Liver (tissue), 9 donors: ENCODE data around the gene CRHR1. TPM values are rescaled to one million over a fixed set of nuclear protein-coding genes. Genes with fewer than 3 reads are reported as not detected.

Experiments used
- DNase-seq: peaks from one replicate; pipeline ENCODE4 v3.0.0-alpha.2; 2017; ENCODE audit warnings: low spot score
- H3K27ac ChIP-seq, 2 donors: one replicate each; pipeline ENCODE4 v1.7.0; 2013; ENCODE audit warnings: inconsistent platforms in 2 of 2, low read length in 2 of 2, control low read depth in 1 of 2, low read depth in 1 of 2, mild to moderate bottlenecking in 1 of 2
- H3K27me3 ChIP-seq, 4 donors: one replicate each; pipeline versions ENCODE4 v1.6.1 to v1.7.0; 2013; ENCODE audit warnings: low read length in 3 of 4, inconsistent platforms in 1 of 4, mild to moderate bottlenecking in 1 of 4, moderate library complexity in 1 of 4; ENCODE audit not compliant: control insufficient read depth in 4 of 4, insufficient read depth in 4 of 4
- H3K36me3 ChIP-seq, 4 donors: one replicate each; pipeline versions ENCODE4 v1.6.1 to v1.7.0; 2013; ENCODE audit warnings: low read length in 3 of 4, mild to moderate bottlenecking in 3 of 4, low read depth in 1 of 4, moderate library complexity in 1 of 4; ENCODE audit not compliant: control insufficient read depth in 4 of 4, insufficient read depth in 3 of 4
- H3K4me1 ChIP-seq, 4 donors: one replicate each; pipeline versions ENCODE4 v1.6.1 to v1.7.0; 2013; ENCODE audit warnings: low read length in 3 of 4, mild to moderate bottlenecking in 3 of 4, moderate library complexity in 1 of 4; ENCODE audit not compliant: control insufficient read depth in 4 of 4, insufficient read depth in 4 of 4
- H3K4me3 ChIP-seq, 3 donors: one replicate each; pipeline versions ENCODE4 v1.6.1 to v1.7.0; 2013; ENCODE audit warnings: low read length in 3 of 3, control low read depth in 1 of 3, low read depth in 1 of 3, mild to moderate bottlenecking in 1 of 3
- H3K9ac ChIP-seq, 2 donors: one replicate each; pipeline ENCODE4 v1.7.0; 2013; ENCODE audit warnings: low read length in 2 of 2, mild to moderate bottlenecking in 2 of 2, moderate library complexity in 2 of 2, control low read depth in 1 of 2, low read depth in 1 of 2
- H3K9me3 ChIP-seq, 4 donors: one replicate each; pipeline versions ENCODE4 v1.6.1 to v1.7.0; 2013; ENCODE audit warnings: low read length in 3 of 4; ENCODE audit not compliant: control insufficient read depth in 4 of 4
- ATF3 ChIP-seq: IDR thresholded peaks from 2 replicates; pipeline ENCODE4 v1.6.1; 2016; ENCODE audit warnings: antibody characterized with exemption
- EGR1 ChIP-seq, 2 donors: IDR thresholded peaks; 2 replicates each; pipeline ENCODE4 v1.6.1; 2016 to 2018; ENCODE audit warnings: antibody characterized with exemption in 2 of 2, low read depth in 2 of 2
- FOXA1 ChIP-seq: IDR thresholded peaks from 2 replicates; pipeline ENCODE4 v1.6.1; 2016; ENCODE audit warnings: antibody characterized with exemption
- FOXA2 ChIP-seq: IDR thresholded peaks from 2 replicates; pipeline ENCODE4 v1.6.1; 2016; ENCODE audit warnings: antibody characterized with exemption
- GABPA ChIP-seq, 2 donors: IDR thresholded peaks in 1 of 2; conservative IDR thresholded peaks in 1 of 2; 2 replicates each; pipeline ENCODE4 v1.6.1; 2016; ENCODE audit warnings: antibody characterized with exemption in 2 of 2, mild to moderate bottlenecking in 1 of 2, moderate library complexity in 1 of 2
- HNF4A ChIP-seq, 2 donors: conservative IDR thresholded peaks; 2 replicates each; pipeline ENCODE4 v1.6.1; 2016; ENCODE audit warnings: antibody characterized with exemption in 2 of 2, mild to moderate bottlenecking in 2 of 2
- HNF4G ChIP-seq: IDR thresholded peaks from 2 replicates; pipeline ENCODE4 v1.6.1; 2016; ENCODE audit warnings: antibody characterized with exemption
- JUND ChIP-seq, 2 donors: IDR thresholded peaks; 2 replicates each; pipeline ENCODE4 v1.6.1; 2016; ENCODE audit warnings: antibody characterized with exemption in 2 of 2
- MAX ChIP-seq: IDR thresholded peaks from 2 replicates; pipeline ENCODE4 v1.6.1; 2016; ENCODE audit warnings: antibody characterized with exemption
- NR2F2 ChIP-seq: IDR thresholded peaks from 2 replicates; pipeline ENCODE4 v1.6.1; 2016; ENCODE audit warnings: antibody characterized with exemption
- RAD21 ChIP-seq, 2 donors: IDR thresholded peaks; 2 replicates each; pipeline ENCODE4 v1.6.1; 2016; ENCODE audit warnings: antibody characterized with exemption in 2 of 2, mild to moderate bottlenecking in 2 of 2
- RXRA ChIP-seq, 2 donors: IDR thresholded peaks; 2 replicates each; pipeline ENCODE4 v1.6.1; 2017 to 2018; ENCODE audit warnings: antibody characterized with exemption in 2 of 2, mild to moderate bottlenecking in 1 of 2
- SP1 ChIP-seq: IDR thresholded peaks from 2 replicates; pipeline ENCODE4 v1.6.1; 2018; ENCODE audit warnings: antibody characterized with exemption, mild to moderate bottlenecking
- TAF1 ChIP-seq: conservative IDR thresholded peaks from 2 replicates; pipeline ENCODE4 v1.6.1; 2016; ENCODE audit warnings: antibody characterized with exemption, mild to moderate bottlenecking
- YY1 ChIP-seq: IDR thresholded peaks from 2 replicates; pipeline ENCODE4 v1.6.1; 2016; ENCODE audit warnings: antibody characterized with exemption, mild to moderate bottlenecking
- ZBTB33 ChIP-seq: IDR thresholded peaks from 2 replicates; pipeline ENCODE4 v1.6.1; 2016; ENCODE audit warnings: antibody characterized with exemption
- WGBS: extraction: QIAGEN DNeasy Blood & Tissue Kit; methylation state at CpG from one replicate; pipeline ENCODE4 v1.1.7; 2013; 5-methylcytosine and 5-hydroxymethylcytosine counted together
- polyA plus RNA-seq, 2 donors: library from polyadenylated mRNA; stranded (reverse) in 1 of 2; unstranded in 1 of 2; fragments of 200-250 nt in 1 of 2; fragments of >200 nt in 1 of 2; fragmentation: Nextera tagmentation in 1 of 2; extraction: Ambion mirVana in 1 of 2; gene quantifications; one replicate each; pipeline versions ENCODE4 v1.2.1 to v1.2.3, GENCODE V29; 2013 to 2015
- total RNA-seq, 2 donors: library from RNA; depleted of rRNA; stranded (reverse); fragments of >200 nt; gene quantifications; one replicate each; pipeline ENCODE4 v1.2.3, GENCODE V29; 2014
- TF ChIP-seq, protein P1 (sequence below): fragments of 150-350 bp; IDR thresholded peaks from 2 replicates; pipeline ENCODE4 v1.5.1; 2017; ENCODE audit warnings: improper control_type of control experiment, low read depth, low read length; ENCODE audit not compliant: missing input control
- donor health status: healthy.
- donor health status: healthy.
- donor health status: healthy.
- donor health status: healthy.
- donor health status: healthy.

Gene CRHR1
- total and polyA plus RNA-seq, 4 donors = not detected

GRCh38 chr17:45800816-45801215, 16.7 kb downstream of the CRHR1 start:
- no peaks in the 10 kb centered on the region for H3K9me3 ChIP-seq
- H3K36me3 ChIP-seq = no peaks in the 10 kb centered on the region
- 41% methylated on average over 2 of the region's 2 CpGs for WGBS
- no peaks in the 10 kb centered on the region for H3K4me1 ChIP-seq
- no peak for TF ChIP-seq RXRA (IDR thresholded peaks at IDR 0.05)
- TF ChIP-seq YY1 = no peak
- TF ChIP-seq ZBTB33 = no peak
- TF ChIP-seq EGR1 (IDR thresholded peaks at IDR 0.05; ENCODE audit: low read depth in 2 of 2) = no peak
- TF ChIP-seq, protein P1, sequence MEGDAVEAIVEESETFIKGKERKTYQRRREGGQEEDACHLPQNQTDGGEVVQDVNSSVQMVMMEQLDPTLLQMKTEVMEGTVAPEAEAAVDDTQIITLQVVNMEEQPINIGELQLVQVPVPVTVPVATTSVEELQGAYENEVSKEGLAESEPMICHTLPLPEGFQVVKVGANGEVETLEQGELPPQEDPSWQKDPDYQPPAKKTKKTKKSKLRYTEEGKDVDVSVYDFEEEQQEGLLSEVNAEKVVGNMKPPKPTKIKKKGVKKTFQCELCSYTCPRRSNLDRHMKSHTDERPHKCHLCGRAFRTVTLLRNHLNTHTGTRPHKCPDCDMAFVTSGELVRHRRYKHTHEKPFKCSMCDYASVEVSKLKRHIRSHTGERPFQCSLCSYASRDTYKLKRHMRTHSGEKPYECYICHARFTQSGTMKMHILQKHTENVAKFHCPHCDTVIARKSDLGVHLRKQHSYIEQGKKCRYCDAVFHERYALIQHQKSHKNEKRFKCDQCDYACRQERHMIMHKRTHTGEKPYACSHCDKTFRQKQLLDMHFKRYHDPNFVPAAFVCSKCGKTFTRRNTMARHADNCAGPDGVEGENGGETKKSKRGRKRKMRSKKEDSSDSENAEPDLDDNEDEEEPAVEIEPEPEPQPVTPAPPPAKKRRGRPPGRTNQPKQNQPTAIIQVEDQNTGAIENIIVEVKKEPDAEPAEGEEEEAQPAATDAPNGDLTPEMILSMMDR = no peak
- TF ChIP-seq ATF3 = no peak
- TF ChIP-seq SP1 = no peak
- TF ChIP-seq FOXA1 = no peak
- TF ChIP-seq RAD21 (IDR thresholded peaks at IDR 0.05) = no peak
- no peak for TF ChIP-seq JUND (IDR thresholded peaks at IDR 0.05)
- TF ChIP-seq GABPA (IDR thresholded peaks at IDR 0.05 in 1 of 2, conservative IDR thresholded peaks at IDR 0.05 in 1 of 2) = no peak
- no peak for TF ChIP-seq NR2F2
- TF ChIP-seq HNF4G = no peak
- TF ChIP-seq MAX = no peak
- no peak for TF ChIP-seq FOXA2
- no peak overlapping the region for H3K4me3 ChIP-seq
- peaks cover 0 to 4% (median 0%) of the 10 kb centered on the region in 4 donors for H3K27me3 ChIP-seq
- H3K27ac ChIP-seq = no peak overlapping the region
- DNase-seq = no peak
- H3K9ac ChIP-seq = no peak overlapping the region

- DNase-seq = no peak
- no peak overlapping the region for H3K4me3 ChIP-seq
- H3K4me1 ChIP-seq = no peaks in the 10 kb centered on the region
- H3K36me3 ChIP-seq = no peaks in the 10 kb centered on the region
- peaks cover 0 to 4% (median 2%) of the 10 kb centered on the region in 4 donors for H3K27me3 ChIP-seq
- WGBS = 79% methylated on average over 8 of the region's 8 CpGs
- no peak for TF ChIP-seq EGR1 (IDR thresholded peaks at IDR 0.05; ENCODE audit: low read depth in 2 of 2)
- no peak for TF ChIP-seq NR2F2
- H3K27ac ChIP-seq = no peak overlapping the region
- no peaks in the 10 kb centered on the region for H3K9me3 ChIP-seq
- no peak overlapping the region for H3K9ac ChIP-seq
Observed at GRCh38 chr17:45801421-45801820, 17.3 kb downstream of the CRHR1 start.

DNA sequence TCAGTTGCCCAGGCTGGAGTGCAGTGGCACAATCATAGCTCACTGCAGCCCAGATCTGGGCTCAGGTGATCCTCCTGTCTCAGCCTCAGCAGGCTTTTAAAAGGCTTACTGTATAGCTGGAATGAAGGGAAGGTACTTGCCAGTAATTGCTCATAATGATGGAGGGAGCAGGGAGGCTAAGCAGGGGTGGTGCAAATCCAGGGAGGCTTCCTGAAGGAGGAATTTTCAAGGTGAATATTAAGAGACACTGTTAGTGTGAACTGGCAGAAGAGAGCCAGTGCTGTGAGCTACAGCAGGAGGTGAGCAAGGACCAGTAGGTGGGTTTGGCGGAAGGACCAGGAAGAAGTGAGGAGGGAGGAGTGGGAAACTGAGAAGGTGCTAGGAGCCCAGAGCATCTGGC, 24.7 kb downstream of the CRHR1 start:
- Histone ChIP-seq H3K36me3 (no peaks in the 10 kb centered on the region), H3K27me3 (peaks cover 0 to 4% (median 0%) of the 10 kb centered on the region in 4 donors), H3K9ac (no peak overlapping the region), H3K4me1 (no peaks in the 10 kb centered on the region), H3K4me3 (no peak overlapping the region), H3K9me3 (no peaks in the 10 kb centered on the region), H3K27ac (no peak overlapping the region)
- TF ChIP-seq RAD21 (IDR thresholded peaks at IDR 0.05) (no peak), JUND (IDR thresholded peaks at IDR 0.05) (no peak), ZBTB33 (no peak), HNF4A (conservative IDR thresholded peaks at IDR 0.05) (no peak), FOXA2 (no peak), SP1 (no peak), GABPA (IDR thresholded peaks at IDR 0.05 in 1 of 2, conservative IDR thresholded peaks at IDR 0.05 in 1 of 2) (no peak), RXRA (IDR thresholded peaks at IDR 0.05) (no peak), NR2F2 (no peak), TAF1 (no peak), MAX (no peak)
- TF ChIP-seq, protein P1 = no peak
- WGBS = 98% methylated on average over 1 of the region's 1 CpG
- no peak for DNase-seq
